ENCODE measurements around the gene PIH1D1.

Gene PIH1D1

GRCh38 chr19:49419173-49419572 lies 32.4 kb downstream of the PIH1D1 start:
- no peak for DNase-seq (ENCODE audit: low spot score)

- no peak for DNase-seq (ENCODE audit: low spot score)
Observed at GRCh38 chr19:49418511-49418910, 33.1 kb downstream of the PIH1D1 start.

- no peak for DNase-seq (ENCODE audit: low spot score)
Observed at GRCh38 chr19:49417088-49417487, 34.5 kb downstream of the PIH1D1 start.

- no peak for DNase-seq (ENCODE audit: low spot score)
Observed at GRCh38 chr19:49415810-49416200, 35.8 kb downstream of the PIH1D1 start.

GRCh38 chr19:49415102-49415809 lies 36.4 kb downstream of the PIH1D1 start:
- DNase-seq (ENCODE audit: low spot score), result no peak

GRCh38 chr19:49414256-49414655 lies 37.4 kb downstream of the PIH1D1 start:
- no peak for DNase-seq (ENCODE audit: low spot score)

GRCh38 chr19:49413348-49413747 lies 38.3 kb downstream of the PIH1D1 start:
- no peak for DNase-seq (ENCODE audit: low spot score)

GRCh38 chr19:49411681-49412326 lies 39.8 kb downstream of the PIH1D1 start:
- no peak for DNase-seq (ENCODE audit: low spot score)

GRCh38 chr19:49409441-49410029 lies 42.1 kb downstream of the PIH1D1 start:
- DNase-seq (ENCODE audit: low spot score), result no peak

- no peak for DNase-seq (ENCODE audit: low spot score)
Observed at GRCh38 chr19:49408816-49409440, 42.7 kb downstream of the PIH1D1 start.

GRCh38 chr19:49407482-49408015 lies 44.1 kb downstream of the PIH1D1 start:
- DNase-seq (ENCODE audit: low spot score), result no peak

GRCh38 chr19:49407079-49407478 lies 44.5 kb downstream of the PIH1D1 start:
- no peak for DNase-seq (ENCODE audit: low spot score)

GRCh38 chr19:49403404-49404187 lies 48.0 kb downstream of the PIH1D1 start:
- peak; percentile 64 for DNase-seq (ENCODE audit: low spot score)

GRCh38 chr19:49400029-49400428 lies 51.6 kb downstream of the PIH1D1 start:
- no peak for DNase-seq (ENCODE audit: low spot score)

- peak; percentile 45 for DNase-seq (ENCODE audit: low spot score)
Observed at GRCh38 chr19:49398931-49399330, 52.7 kb downstream of the PIH1D1 start.

GRCh38 chr19:49398001-49398615 lies 53.5 kb downstream of the PIH1D1 start:
- peak; percentile 51 for DNase-seq (ENCODE audit: low spot score)

- no peak for DNase-seq (ENCODE audit: low spot score)
Observed at GRCh38 chr19:49396738-49397505, 54.7 kb downstream of the PIH1D1 start.

Data from ecto neural progenitor cell (in vitro differentiated cells).